AG04449 (cell line): Measurements from ENCODE around the gene DVL1.

ENCODE experiments used
- CTCF ChIA-PET: fragments of 350-600 bp; formaldehyde crosslinking; extraction: SDS; loops from one replicate; lab custom pipeline; 2021; ENCODE audit warnings: antibody characterized with exemption; lab: Yijun Ruan, JAX
- POLR2A ChIA-PET: fragments of 400-600, 350-600 bp; formaldehyde crosslinking; extraction: SDS; loops from one replicate; lab custom pipeline; 2020; ENCODE audit warnings: antibody characterized with exemption, inconsistent platforms; lab: Yijun Ruan, JAX
- DNase-seq: peaks from one replicate; pipeline ENCODE4 v3.0.0-alpha.2; 2010; ENCODE audit warnings: low read depth, low spot score
- H3K4me3 ChIP-seq: 2 replicates; pipeline ENCODE4 v1.5.1; 2011; ENCODE audit warnings: low read depth, mild to moderate bottlenecking, control low read depth, low read length
- TF ChIP-seq, protein P1 (sequence below): IDR thresholded peaks from one replicate; pipeline ENCODE4 v1.5.1; 2011; ENCODE audit warnings: mild to moderate bottlenecking, moderate library complexity, low read length, control low read depth, inconsistent platforms; ENCODE audit not compliant: insufficient read depth; ENCODE audit errors: missing control alignments

DVL1 gene

DNA sequence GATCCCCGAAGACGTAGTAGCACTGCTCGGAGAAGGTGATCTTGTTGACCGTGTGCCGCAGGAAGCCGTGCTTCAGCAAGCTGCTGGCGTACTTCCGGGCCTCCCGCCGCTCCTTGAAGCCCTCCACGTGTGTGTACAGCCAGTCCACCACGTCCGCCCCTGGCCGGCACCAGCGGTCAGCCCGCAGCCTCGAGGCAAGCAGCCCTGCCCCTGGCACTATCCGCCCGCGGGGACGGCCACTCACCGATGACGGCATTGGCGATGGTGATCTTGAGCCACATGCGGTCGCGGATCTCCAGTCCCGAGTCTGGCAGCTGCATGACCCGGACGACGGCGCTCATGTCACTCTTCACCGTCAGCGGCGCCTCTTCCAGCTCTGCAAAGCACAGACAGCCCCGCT is 10.9 kb downstream of the DVL1 start:
- TF ChIP-seq, protein P1, sequence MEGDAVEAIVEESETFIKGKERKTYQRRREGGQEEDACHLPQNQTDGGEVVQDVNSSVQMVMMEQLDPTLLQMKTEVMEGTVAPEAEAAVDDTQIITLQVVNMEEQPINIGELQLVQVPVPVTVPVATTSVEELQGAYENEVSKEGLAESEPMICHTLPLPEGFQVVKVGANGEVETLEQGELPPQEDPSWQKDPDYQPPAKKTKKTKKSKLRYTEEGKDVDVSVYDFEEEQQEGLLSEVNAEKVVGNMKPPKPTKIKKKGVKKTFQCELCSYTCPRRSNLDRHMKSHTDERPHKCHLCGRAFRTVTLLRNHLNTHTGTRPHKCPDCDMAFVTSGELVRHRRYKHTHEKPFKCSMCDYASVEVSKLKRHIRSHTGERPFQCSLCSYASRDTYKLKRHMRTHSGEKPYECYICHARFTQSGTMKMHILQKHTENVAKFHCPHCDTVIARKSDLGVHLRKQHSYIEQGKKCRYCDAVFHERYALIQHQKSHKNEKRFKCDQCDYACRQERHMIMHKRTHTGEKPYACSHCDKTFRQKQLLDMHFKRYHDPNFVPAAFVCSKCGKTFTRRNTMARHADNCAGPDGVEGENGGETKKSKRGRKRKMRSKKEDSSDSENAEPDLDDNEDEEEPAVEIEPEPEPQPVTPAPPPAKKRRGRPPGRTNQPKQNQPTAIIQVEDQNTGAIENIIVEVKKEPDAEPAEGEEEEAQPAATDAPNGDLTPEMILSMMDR = no peak
- POLR2A ChIA-PET = no interaction called here
- CTCF ChIA-PET = interaction anchor here (1.1 kb wide), 1 partner anchor 10 kb away, joined by 4 read pairs; no protein-coding TSS in a partner anchor
- H3K4me3 ChIP-seq = no peak overlapping the region
- no peak for DNase-seq

DNA sequence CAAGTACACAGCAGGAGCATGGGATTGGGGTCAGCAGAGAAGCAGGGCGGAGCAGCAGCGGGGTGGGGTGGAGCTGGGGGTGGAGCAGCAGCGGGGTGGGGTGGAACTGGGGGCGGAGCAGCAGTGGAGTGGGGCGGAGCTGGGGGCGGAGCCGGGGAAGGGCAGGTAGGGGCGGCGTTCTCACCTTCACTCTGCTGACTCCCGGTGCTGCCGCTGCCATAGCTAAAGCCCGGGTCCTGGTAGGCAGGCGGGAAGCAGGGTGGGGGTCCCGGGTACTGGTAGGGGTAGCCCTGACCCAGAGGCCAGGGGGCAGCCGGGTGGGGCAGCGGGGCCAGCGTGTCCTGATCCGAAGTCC is 11.4 kb downstream of the DVL1 start:
- no peak overlapping the region for H3K4me3 ChIP-seq
- ChIA-PET POLR2A (no interaction called here), CTCF (no interaction called here)
- TF ChIP-seq, protein P1 = no peak
- DNase-seq = no peak

- no peak for DNase-seq
- H3K4me3 ChIP-seq = no peak overlapping the region
- ChIA-PET POLR2A (no interaction called here), CTCF (no interaction called here)
- TF ChIP-seq, protein P1 = no peak
Measured at GRCh38 chr1:1336931-1337792, 12.1 kb downstream of the DVL1 start.

- H3K4me3 ChIP-seq = no peak overlapping the region
- CTCF ChIA-PET = no interaction called here
- POLR2A ChIA-PET = no interaction called here
- TF ChIP-seq, protein P1 = no peak
- no peak for DNase-seq
Measured at GRCh38 chr1:1336446-1336845, 12.8 kb downstream of the DVL1 start.

DNA sequence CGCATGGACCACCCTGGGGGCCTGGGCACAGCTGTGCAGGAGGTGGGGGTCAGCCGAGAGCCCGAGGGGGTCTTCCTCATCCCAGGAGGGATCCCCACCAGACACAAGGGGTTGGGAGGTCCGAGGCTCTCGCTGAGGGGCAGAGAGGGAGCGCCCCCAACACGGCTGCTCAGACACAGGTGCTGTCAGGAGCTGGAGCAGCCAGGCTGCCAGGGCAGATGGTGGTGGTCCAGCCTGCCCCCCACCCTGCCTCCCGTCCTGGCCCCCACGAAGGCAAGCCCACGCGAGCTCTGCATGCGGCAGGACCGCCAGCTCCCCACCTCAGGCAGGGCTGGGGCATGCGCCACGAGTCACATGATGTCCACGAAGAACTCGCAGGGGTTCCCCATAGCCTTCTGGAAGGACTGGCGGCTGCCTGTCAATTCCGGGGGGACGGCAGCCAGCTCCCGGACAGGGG is 13.4 kb downstream of the DVL1 start:
- DNase-seq = no peak
- TF ChIP-seq, protein P1 = no peak
- H3K4me3 ChIP-seq = no peak overlapping the region
- ChIA-PET CTCF (interaction anchor here (0.8 to 1.5 kb wide), 3 partner anchors 8 to 38 kb away, joined by 3 to 4 read pairs (median 3); no protein-coding TSS in a partner anchor), POLR2A (no interaction called here)

DNA sequence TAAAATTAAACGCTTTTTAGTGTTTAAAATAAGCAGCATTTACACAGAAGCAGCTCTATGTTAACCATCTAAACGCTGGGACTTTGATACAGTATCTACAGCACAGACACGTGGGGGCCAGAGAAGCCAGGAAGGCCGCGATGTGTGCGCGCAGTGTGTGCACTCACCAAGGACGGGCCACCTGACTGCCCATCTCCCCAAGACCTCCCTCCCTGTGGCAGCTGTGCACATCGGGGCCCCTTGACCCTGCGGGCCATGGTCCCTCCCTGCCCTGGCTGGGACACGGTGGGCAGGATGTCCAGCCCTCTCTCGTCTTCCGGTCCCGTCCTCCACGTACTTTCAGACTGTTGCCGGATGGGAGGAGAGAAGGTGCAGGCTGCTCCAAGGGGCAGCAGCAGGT is 13.9 kb downstream of the DVL1 start:
- no peak for DNase-seq
- POLR2A ChIA-PET = no interaction called here
- TF ChIP-seq, protein P1 = no peak
- CTCF ChIA-PET = interaction anchor here (0.8 to 1.5 kb wide), 3 partner anchors 8 to 39 kb away, joined by 3 to 4 read pairs (median 3); no protein-coding TSS in a partner anchor
- H3K4me3 ChIP-seq = no peak overlapping the region
